K562 treated with DMSO at 1 percent for 48 hours (cell line): ENCODE results near the gene KXD1. TPM values are rescaled to one million over a fixed set of nuclear protein-coding genes. Genes with fewer than 3 reads are reported as not detected.

Experiments
- total RNA-seq: library from RNA; unstranded; fragments of 300-600 nt; gene quantifications from 2 replicates; pipeline ENCODE4 v1.2.3, GENCODE V29; 2022; ENCODE audit warnings: low replicate concordance; ENCODE audit errors: extremely low read depth

KXD1 gene, protein sequence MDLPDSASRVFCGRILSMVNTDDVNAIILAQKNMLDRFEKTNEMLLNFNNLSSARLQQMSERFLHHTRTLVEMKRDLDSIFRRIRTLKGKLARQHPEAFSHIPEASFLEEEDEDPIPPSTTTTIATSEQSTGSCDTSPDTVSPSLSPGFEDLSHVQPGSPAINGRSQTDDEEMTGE
- total RNA-seq, result not detected in 2 replicates

GRCh38 chr19:18557411-18558201, at the start of gene KXD1:
Gene KXD1, plus strand, starts transcription at chr19:18557870. Its CDS starts 4,187 bp downstream, at chr19:18562057.

GRCh38 chr19:18521692-18522123, 36.0 kb upstream of the KXD1 start, which contains the start of gene ELL:
Gene ELL, minus strand, starts transcription at chr19:18522070. Its CDS starts 15 bp downstream, at chr19:18522055.

DNA sequence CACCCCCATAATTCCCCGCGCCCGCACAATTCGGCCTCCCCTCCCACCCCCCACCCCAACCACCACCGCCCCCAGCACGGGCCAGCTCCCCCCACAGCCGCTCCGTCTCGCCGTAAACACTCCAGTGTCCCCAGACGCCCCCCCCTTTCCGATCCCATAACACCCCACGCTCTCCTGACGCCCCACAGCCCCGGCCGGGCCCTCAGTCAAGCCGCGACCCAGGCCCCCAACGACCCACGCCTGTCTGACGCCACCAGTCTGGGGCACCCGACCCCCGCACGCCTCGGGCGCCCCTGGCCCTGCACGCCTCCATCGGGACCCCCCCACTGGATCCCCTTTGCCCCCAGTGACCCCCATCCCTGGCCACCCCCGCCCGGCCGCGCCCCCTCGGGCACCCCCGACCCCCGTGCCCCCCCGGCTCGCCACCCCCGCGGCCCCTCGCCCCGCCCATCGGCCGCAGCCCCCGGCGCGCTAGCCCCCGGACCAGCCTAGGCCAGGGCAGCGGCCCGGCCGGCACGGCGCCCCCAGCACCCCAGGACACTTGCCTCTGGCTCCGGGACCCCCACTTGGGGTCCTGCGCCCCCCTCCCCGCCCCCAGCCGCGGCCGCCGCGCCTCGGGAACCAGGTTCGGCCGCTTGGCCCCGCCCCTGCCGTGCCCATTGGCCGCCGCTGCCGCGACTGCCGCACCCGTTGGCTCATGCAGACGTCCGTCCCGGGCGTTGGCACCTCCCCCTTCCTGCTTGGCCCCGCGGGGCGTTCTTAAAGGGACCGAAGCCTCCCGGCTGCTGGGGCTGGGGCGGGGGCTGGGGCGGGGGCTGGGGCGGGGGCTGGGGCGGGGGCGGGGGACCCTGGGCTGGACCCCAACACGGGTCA, 14.5 kb upstream of the KXD1 start, which contains the start of gene FKBP8:
Gene FKBP8 (minus strand): TSS at position 633 of the 873 bp plus-strand sequence. CDS start 1,603 bp downstream, outside the sequence.

GRCh38 chr19:18571564-18572344, 14.1 kb downstream of the KXD1 start, which contains the start of gene UBA52:
Gene UBA52, plus strand, starts transcription at chr19:18571857. Its CDS starts 1,444 bp downstream, at chr19:18573301.

DNA sequence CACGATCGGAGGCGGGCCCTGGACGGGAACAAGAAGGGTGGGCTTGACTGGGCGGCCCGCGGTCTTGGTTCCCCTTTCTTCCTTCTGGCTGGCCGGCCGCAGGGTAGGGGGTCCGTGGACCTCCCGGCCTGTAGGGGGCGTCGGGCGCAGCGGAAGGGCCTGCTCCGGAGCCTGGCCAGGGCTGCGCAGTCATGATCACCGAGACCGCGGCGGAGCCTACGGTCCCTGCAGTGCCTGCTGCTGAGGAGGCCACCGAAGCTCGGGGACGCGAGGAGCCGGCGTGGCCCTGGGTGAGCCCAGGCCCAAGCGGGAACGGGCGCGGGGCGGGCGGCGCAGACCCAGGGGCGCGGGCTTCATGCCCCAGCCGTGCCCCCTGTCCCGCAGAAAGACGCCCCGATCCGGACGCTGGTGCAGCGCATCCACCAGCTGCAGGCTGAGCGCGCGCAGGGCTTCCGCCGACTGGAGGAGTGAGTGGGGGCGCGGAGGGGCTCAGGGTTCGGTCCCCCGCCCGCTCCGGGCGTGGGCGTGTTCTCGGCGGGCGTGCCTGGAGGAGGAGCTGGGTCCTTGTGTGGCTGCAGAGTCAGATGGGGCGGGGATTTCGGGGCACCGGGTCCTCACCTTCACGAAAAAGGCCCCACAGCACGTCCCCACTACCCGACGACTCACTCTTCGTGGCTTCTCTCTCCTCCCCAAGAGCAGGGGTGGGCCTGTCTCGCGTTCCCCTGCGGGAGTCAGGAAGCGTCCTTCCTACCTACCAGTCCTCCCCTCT, 31.1 kb downstream of the KXD1 start, which contains the start of gene REX1BD:
Gene REX1BD (plus strand): TSS at position 188 of the 769 bp plus-strand sequence. CDS start 4 bp downstream, at position 192.

DNA sequence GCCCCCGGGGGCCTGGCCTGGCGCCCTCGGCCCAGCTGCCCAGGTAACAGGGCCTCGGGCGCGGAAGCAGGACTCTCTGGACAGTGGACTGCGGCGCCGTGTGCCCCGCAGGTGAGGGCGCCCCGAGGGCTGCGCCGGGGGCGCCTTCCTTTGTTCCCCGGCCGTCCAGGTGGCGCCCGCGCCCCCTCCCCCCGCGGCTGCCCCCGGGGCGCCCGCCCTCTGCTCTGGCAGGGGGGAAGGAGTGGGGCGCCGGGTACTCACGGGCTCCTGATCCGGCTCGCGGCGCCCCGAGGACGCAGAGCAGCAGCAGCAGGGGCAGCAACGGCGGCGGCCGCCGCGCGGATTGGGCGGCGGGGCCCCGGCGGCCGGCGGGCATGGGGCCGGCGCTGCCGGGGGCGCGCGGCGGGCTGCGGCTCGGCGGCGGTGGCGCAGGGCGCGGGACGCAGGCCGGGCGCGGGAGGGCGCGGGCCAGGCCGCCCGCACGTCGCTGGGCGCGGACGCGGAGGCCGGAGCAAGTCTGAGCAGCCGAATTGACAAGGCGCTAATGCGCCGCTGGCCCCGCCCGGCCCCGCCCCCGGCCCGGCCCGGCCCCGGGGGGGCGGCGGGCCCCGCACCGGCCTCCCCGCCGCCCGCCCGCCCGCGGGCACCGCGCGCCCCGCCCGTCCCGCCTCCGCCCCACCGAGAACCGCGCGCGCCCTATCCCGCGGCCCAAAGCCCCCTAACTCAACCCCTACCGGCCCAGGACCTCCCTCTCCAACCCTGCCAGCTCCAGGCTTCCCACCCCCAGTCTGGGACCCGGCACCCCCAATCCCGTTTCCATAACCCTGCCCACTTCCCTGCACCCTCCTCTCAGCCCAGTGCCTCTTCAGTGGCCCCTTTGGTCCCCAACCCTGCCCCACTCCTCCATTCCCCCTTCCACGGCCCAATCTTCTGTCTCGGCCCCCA, 48.9 kb downstream of the KXD1 start, which contains the start of gene CRLF1:
Gene CRLF1 (minus strand): TSS at position 519 of the 945 bp plus-strand sequence. CDS start 143 bp downstream, at position 376.

GRCh38 chr19:18612772-18613588, 55.3 kb downstream of the KXD1 start, which contains the start of gene TMEM59L:
Gene TMEM59L, plus strand, starts transcription at chr19:18612870. Its CDS starts 89 bp downstream, at chr19:18612959.

Other genes starting within 250 kb of the KXD1 start
- gene LSM4, start 234.8 kb upstream of the KXD1 start, total RNA-seq, result not detected in 2 replicates
- not detected in 2 replicates for gene PGPEP1, start 217.3 kb upstream of the KXD1 start, total RNA-seq
- 390 TPM in 1 of 2 replicates, not detected in the other for gene GDF15, start 171.7 kb upstream of the KXD1 start, total RNA-seq
- not detected in 2 replicates for gene LRRC25, start 160.2 kb upstream of the KXD1 start, total RNA-seq
- not detected in 2 replicates for gene SSBP4, start 138.5 kb upstream of the KXD1 start, total RNA-seq
- gene ISYNA1, start 119.7 kb upstream of the KXD1 start, total RNA-seq, result 948 TPM in 1 of 2 replicates, not detected in the other
- not detected in 2 replicates for gene ELL, start 35.8 kb upstream of the KXD1 start, total RNA-seq
- 467 TPM in 1 of 2 replicates, not detected in the other for gene FKBP8, start 14.3 kb upstream of the KXD1 start, total RNA-seq
- gene UBA52, start 14.0 kb downstream of the KXD1 start, total RNA-seq, result 452 TPM in 1 of 2 replicates, not detected in the other
- gene REX1BD, start 30.9 kb downstream of the KXD1 start, total RNA-seq, result not detected in 2 replicates
- gene CRLF1, start 48.9 kb downstream of the KXD1 start, total RNA-seq, result not detected in 2 replicates
- not detected in 2 replicates for gene TMEM59L, start 55.0 kb downstream of the KXD1 start, total RNA-seq
- gene KLHL26, start 79.2 kb downstream of the KXD1 start, total RNA-seq, result not detected in 2 replicates
- gene CRTC1, start 125.8 kb downstream of the KXD1 start, total RNA-seq, result not detected in 2 replicates
- not detected in 2 replicates for gene COMP, start 233.4 kb downstream of the KXD1 start, total RNA-seq